ENCODE results near the gene SATB2.

The SATB2 gene

GRCh38 chr2:199302851-199303250 is 154.9 kb downstream of the SATB2 start (continued):
- TF ChIP-seq BACH2 (CRISPR knock-in tag; IDR thresholded peaks at IDR 0.05; ENCODE audit: borderline replicate concordance) (no peak), ZNF8 (CRISPR knock-in tag; IDR thresholded peaks at IDR 0.05) (no peak), ESRRG (CRISPR knock-in tag; IDR thresholded peaks at IDR 0.05) (no peak), SNAI2 (CRISPR knock-in tag; IDR thresholded peaks at IDR 0.05) (no peak), POU6F1 (CRISPR knock-in tag; IDR thresholded peaks at IDR 0.05; ENCODE audit: borderline replicate concordance, low read depth) (no peak)

GRCh38 chr2:199288424-199288823 is 169.3 kb downstream of the SATB2 start:
- ATAC-seq = no peak
- TF ChIP-seq PPARA (CRISPR knock-in tag; IDR thresholded peaks at IDR 0.05; ENCODE audit: borderline replicate concordance) = no peak
- TF ChIP-seq CSRNP3 (CRISPR knock-in tag; IDR thresholded peaks at IDR 0.05) = no peak
- no peak for TF ChIP-seq ZC3H10 (CRISPR knock-in tag; IDR thresholded peaks at IDR 0.05)
- no peak for TF ChIP-seq ESRRG (CRISPR knock-in tag; IDR thresholded peaks at IDR 0.05)
- TF ChIP-seq GLIS3 (CRISPR knock-in tag; IDR thresholded peaks at IDR 0.05) = no peak

- TF ChIP-seq GLIS3 (CRISPR knock-in tag; IDR thresholded peaks at IDR 0.05) = no peak
- TF ChIP-seq POU6F1 (CRISPR knock-in tag; IDR thresholded peaks at IDR 0.05; ENCODE audit: borderline replicate concordance, low read depth) = no peak
- TF ChIP-seq ISL1 (CRISPR knock-in tag; IDR thresholded peaks at IDR 0.05) = no peak
- no peak for TF ChIP-seq CSRNP3 (CRISPR knock-in tag; IDR thresholded peaks at IDR 0.05)
- no peak for TF ChIP-seq ESRRG (CRISPR knock-in tag; IDR thresholded peaks at IDR 0.05)
- TF ChIP-seq, protein P1, sequence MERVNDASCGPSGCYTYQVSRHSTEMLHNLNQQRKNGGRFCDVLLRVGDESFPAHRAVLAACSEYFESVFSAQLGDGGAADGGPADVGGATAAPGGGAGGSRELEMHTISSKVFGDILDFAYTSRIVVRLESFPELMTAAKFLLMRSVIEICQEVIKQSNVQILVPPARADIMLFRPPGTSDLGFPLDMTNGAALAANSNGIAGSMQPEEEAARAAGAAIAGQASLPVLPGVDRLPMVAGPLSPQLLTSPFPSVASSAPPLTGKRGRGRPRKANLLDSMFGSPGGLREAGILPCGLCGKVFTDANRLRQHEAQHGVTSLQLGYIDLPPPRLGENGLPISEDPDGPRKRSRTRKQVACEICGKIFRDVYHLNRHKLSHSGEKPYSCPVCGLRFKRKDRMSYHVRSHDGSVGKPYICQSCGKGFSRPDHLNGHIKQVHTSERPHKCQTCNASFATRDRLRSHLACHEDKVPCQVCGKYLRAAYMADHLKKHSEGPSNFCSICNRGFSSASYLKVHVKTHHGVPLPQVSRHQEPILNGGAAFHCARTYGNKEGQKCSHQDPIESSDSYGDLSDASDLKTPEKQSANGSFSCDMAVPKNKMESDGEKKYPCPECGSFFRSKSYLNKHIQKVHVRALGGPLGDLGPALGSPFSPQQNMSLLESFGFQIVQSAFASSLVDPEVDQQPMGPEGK (CRISPR knock-in tag; IDR thresholded peaks at IDR 0.05; ENCODE audit: borderline replicate concordance) = no peak
- TF ChIP-seq BACH2 (CRISPR knock-in tag; IDR thresholded peaks at IDR 0.05; ENCODE audit: borderline replicate concordance) = no peak
- TF ChIP-seq ARNTL (CRISPR knock-in tag; IDR thresholded peaks at IDR 0.05; ENCODE audit: borderline replicate concordance, low read depth) = no peak
- TF ChIP-seq SNAI2 (CRISPR knock-in tag; IDR thresholded peaks at IDR 0.05) = no peak
- TF ChIP-seq CREB5 (CRISPR knock-in tag; IDR thresholded peaks at IDR 0.05; ENCODE audit: low read depth) = no peak
- no peak for TF ChIP-seq CSDC2 (CRISPR knock-in tag; IDR thresholded peaks at IDR 0.05)
- no peak for TF ChIP-seq PPARA (CRISPR knock-in tag; IDR thresholded peaks at IDR 0.05; ENCODE audit: borderline replicate concordance)
- no peak for TF ChIP-seq TOX (CRISPR knock-in tag; IDR thresholded peaks at IDR 0.05; ENCODE audit: borderline replicate concordance)
- TF ChIP-seq ZNF565 (CRISPR knock-in tag; conservative IDR thresholded peaks at IDR 0.05; ENCODE audit: low read depth) = no peak
- no peak for TF ChIP-seq OSR1 (CRISPR knock-in tag; IDR thresholded peaks at IDR 0.05)
- no peak for TF ChIP-seq ZFP3 (CRISPR knock-in tag; IDR thresholded peaks at IDR 0.05)
- no peak for ATAC-seq
Measured at GRCh38 chr2:199282309-199282708, 175.4 kb downstream of the SATB2 start.

GRCh38 chr2:199279146-199279545 is 178.6 kb downstream of the SATB2 start:
- no peak for ATAC-seq
- TF ChIP-seq TCF4 (CRISPR knock-in tag; IDR thresholded peaks at IDR 0.05; ENCODE audit: borderline replicate concordance) (no peak), ZFP3 (CRISPR knock-in tag; IDR thresholded peaks at IDR 0.05) (no peak), ZFP30 (CRISPR knock-in tag; IDR thresholded peaks at IDR 0.05) (no peak), BACH2 (CRISPR knock-in tag; IDR thresholded peaks at IDR 0.05; ENCODE audit: borderline replicate concordance) (no peak), CREB5 (CRISPR knock-in tag; IDR thresholded peaks at IDR 0.05; ENCODE audit: low read depth) (no peak), ZNF565 (CRISPR knock-in tag; conservative IDR thresholded peaks at IDR 0.05; ENCODE audit: low read depth) (no peak), ZC3H10 (CRISPR knock-in tag; IDR thresholded peaks at IDR 0.05) (no peak), ESRRG (CRISPR knock-in tag; IDR thresholded peaks at IDR 0.05) (no peak), ARNTL (CRISPR knock-in tag; IDR thresholded peaks at IDR 0.05; ENCODE audit: borderline replicate concordance, low read depth) (no peak), ISL1 (CRISPR knock-in tag; IDR thresholded peaks at IDR 0.05) (no peak), SNAI2 (CRISPR knock-in tag; IDR thresholded peaks at IDR 0.05) (no peak), CSRNP3 (CRISPR knock-in tag; IDR thresholded peaks at IDR 0.05) (no peak), CSDC2 (CRISPR knock-in tag; IDR thresholded peaks at IDR 0.05) (no peak)

Measured in SK-N-SH treated with all-trans-retinoic acid at 6 μM for 48 hours (cell line).